ENCODE data around the gene SST.
"Not testable (repeated sequence)": the region's sequence is repeated elsewhere in the genome, so short reads cannot be mapped to it uniquely, and the experiment has no call there.

Gene SST

GRCh38 chr3:187662848-187663409 lies 7.3 kb downstream of the SST start:
- WGBS, 2 experiments, result 97 to 100% methylated on average over 4 to 5 of the region's 5 CpGs

GRCh38 chr3:187661267-187661666 lies 8.9 kb downstream of the SST start:
- Histone ChIP-seq H3K9me3 (ENCODE audit: control insufficient read depth, low read length) (no peaks in the 10 kb centered on the region), H3K4me3 (ENCODE audit: insufficient read depth, low read depth, low read length) (no peak overlapping the region), H3K27me3 (ENCODE audit: control insufficient read depth, insufficient read depth, low read length, poor library complexity, severe bottlenecking) (no peaks in the 10 kb centered on the region), H3K27ac (ENCODE audit: insufficient read depth, low read depth, low read length, poor library complexity, severe bottlenecking) (no peak overlapping the region), H3K36me3 (ENCODE audit: control insufficient read depth, insufficient read depth, low read length) (no peaks in the 10 kb centered on the region), H3K4me1 (ENCODE audit: control insufficient read depth, insufficient read depth, low read length) (no peaks in the 10 kb centered on the region)

More at GRCh38 chr3:187662848-187663409, 7.3 kb downstream of the SST start:
- Histone ChIP-seq H3K4me3 (ENCODE audit: insufficient read depth, low read depth, low read length) (no peak overlapping the region), H3K9me3 (ENCODE audit: control insufficient read depth, low read length) (no peaks in the 10 kb centered on the region), H3K4me1 (ENCODE audit: control insufficient read depth, insufficient read depth, low read length) (no peaks in the 10 kb centered on the region), H3K27ac (ENCODE audit: insufficient read depth, low read depth, low read length, poor library complexity, severe bottlenecking) (no peak overlapping the region), H3K27me3 (ENCODE audit: control insufficient read depth, insufficient read depth, low read length, poor library complexity, severe bottlenecking) (no peaks in the 10 kb centered on the region), H3K36me3 (ENCODE audit: control insufficient read depth, insufficient read depth, low read length) (no peaks in the 10 kb centered on the region)

GRCh38 chr3:187651282-187651681 lies 18.9 kb downstream of the SST start:
- no peaks in the 10 kb centered on the region for H3K36me3 ChIP-seq (ENCODE audit: control insufficient read depth, insufficient read depth, low read length)
- H3K4me3 ChIP-seq (ENCODE audit: insufficient read depth, low read depth, low read length), result no peak overlapping the region
- H3K4me1 ChIP-seq (ENCODE audit: control insufficient read depth, insufficient read depth, low read length), result no peaks in the 10 kb centered on the region
- no peak overlapping the region for H3K27ac ChIP-seq (ENCODE audit: insufficient read depth, low read depth, low read length, poor library complexity, severe bottlenecking)
- H3K27me3 ChIP-seq (ENCODE audit: control insufficient read depth, insufficient read depth, low read length, poor library complexity, severe bottlenecking), result no peaks in the 10 kb centered on the region
- 85 to 88% methylated on average over 2 of the region's 2 CpGs for WGBS, 2 experiments
- H3K9me3 ChIP-seq (ENCODE audit: control insufficient read depth, low read length), result no peaks in the 10 kb centered on the region

GRCh38 chr3:187648177-187648576 lies 22.0 kb downstream of the SST start:
- Histone ChIP-seq H3K9me3 (ENCODE audit: control insufficient read depth, low read length) (no peaks in the 10 kb centered on the region), H3K36me3 (ENCODE audit: control insufficient read depth, insufficient read depth, low read length) (no peaks in the 10 kb centered on the region), H3K4me3 (ENCODE audit: insufficient read depth, low read depth, low read length) (no peak overlapping the region), H3K27me3 (ENCODE audit: control insufficient read depth, insufficient read depth, low read length, poor library complexity, severe bottlenecking) (no peaks in the 10 kb centered on the region), H3K27ac (ENCODE audit: insufficient read depth, low read depth, low read length, poor library complexity, severe bottlenecking) (no peak overlapping the region), H3K4me1 (ENCODE audit: control insufficient read depth, insufficient read depth, low read length) (no peaks in the 10 kb centered on the region)
- 83 to 94% methylated on average over 2 of the region's 2 CpGs for WGBS, 2 experiments

GRCh38 chr3:187646906-187647660 lies 23.1 kb downstream of the SST start:
- no peaks in the 10 kb centered on the region for H3K9me3 ChIP-seq (ENCODE audit: control insufficient read depth, low read length)
- 92 to 99% methylated on average over 5 of the region's 5 CpGs for WGBS, 2 experiments
- H3K27me3 ChIP-seq (ENCODE audit: control insufficient read depth, insufficient read depth, low read length, poor library complexity, severe bottlenecking), result no peaks in the 10 kb centered on the region
- no peaks in the 10 kb centered on the region for H3K4me1 ChIP-seq (ENCODE audit: control insufficient read depth, insufficient read depth, low read length)
- no peak overlapping the region for H3K27ac ChIP-seq (ENCODE audit: insufficient read depth, low read depth, low read length, poor library complexity, severe bottlenecking)
- H3K4me3 ChIP-seq (ENCODE audit: insufficient read depth, low read depth, low read length), result no peak overlapping the region
- no peaks in the 10 kb centered on the region for H3K36me3 ChIP-seq (ENCODE audit: control insufficient read depth, insufficient read depth, low read length)

- not testable (repeated sequence) for H3K36me3 ChIP-seq (ENCODE audit: control insufficient read depth, insufficient read depth, low read length); H3K27me3 ChIP-seq (ENCODE audit: control insufficient read depth, insufficient read depth, low read length, poor library complexity, severe bottlenecking); H3K4me3 ChIP-seq (ENCODE audit: insufficient read depth, low read depth, low read length); H3K9me3 ChIP-seq (ENCODE audit: control insufficient read depth, low read length); H3K4me1 ChIP-seq (ENCODE audit: control insufficient read depth, insufficient read depth, low read length); H3K27ac ChIP-seq (ENCODE audit: insufficient read depth, low read depth, low read length, poor library complexity, severe bottlenecking)
- WGBS, 2 experiments, result 95 to 100% methylated on average over 1 of the region's 1 CpG
Measured at GRCh38 chr3:187645379-187645778, 24.8 kb downstream of the SST start.

GRCh38 chr3:187642861-187643260 lies 27.3 kb downstream of the SST start:
- H3K9me3 ChIP-seq (ENCODE audit: control insufficient read depth, low read length), result no peaks in the 10 kb centered on the region
- no peaks in the 10 kb centered on the region for H3K4me1 ChIP-seq (ENCODE audit: control insufficient read depth, insufficient read depth, low read length)
- 92 to 97% methylated on average over 4 to 5 of the region's 5 CpGs for WGBS, 2 experiments
- no peaks in the 10 kb centered on the region for H3K36me3 ChIP-seq (ENCODE audit: control insufficient read depth, insufficient read depth, low read length)
- no peak overlapping the region for H3K4me3 ChIP-seq (ENCODE audit: insufficient read depth, low read depth, low read length)
- H3K27me3 ChIP-seq (ENCODE audit: control insufficient read depth, insufficient read depth, low read length, poor library complexity, severe bottlenecking), result no peaks in the 10 kb centered on the region
- no peak overlapping the region for H3K27ac ChIP-seq (ENCODE audit: insufficient read depth, low read depth, low read length, poor library complexity, severe bottlenecking)

- Histone ChIP-seq H3K4me1 (ENCODE audit: control insufficient read depth, insufficient read depth, low read length) (no peaks in the 10 kb centered on the region), H3K27ac (ENCODE audit: insufficient read depth, low read depth, low read length, poor library complexity, severe bottlenecking) (no peak overlapping the region), H3K9me3 (ENCODE audit: control insufficient read depth, low read length) (no peaks in the 10 kb centered on the region), H3K27me3 (ENCODE audit: control insufficient read depth, insufficient read depth, low read length, poor library complexity, severe bottlenecking) (no peaks in the 10 kb centered on the region), H3K36me3 (ENCODE audit: control insufficient read depth, insufficient read depth, low read length) (no peaks in the 10 kb centered on the region), H3K4me3 (ENCODE audit: insufficient read depth, low read depth, low read length) (no peak overlapping the region)
- 89 to 100% methylated on average over 2 of the region's 2 CpGs for WGBS, 2 experiments
Measured at GRCh38 chr3:187641320-187642016, 28.7 kb downstream of the SST start.

GRCh38 chr3:187640569-187641059 lies 29.6 kb downstream of the SST start:
- Histone ChIP-seq H3K36me3 (ENCODE audit: control insufficient read depth, insufficient read depth, low read length) (no peaks in the 10 kb centered on the region), H3K27me3 (ENCODE audit: control insufficient read depth, insufficient read depth, low read length, poor library complexity, severe bottlenecking) (no peaks in the 10 kb centered on the region), H3K4me3 (ENCODE audit: insufficient read depth, low read depth, low read length) (no peak overlapping the region), H3K4me1 (ENCODE audit: control insufficient read depth, insufficient read depth, low read length) (no peaks in the 10 kb centered on the region), H3K9me3 (ENCODE audit: control insufficient read depth, low read length) (no peaks in the 10 kb centered on the region), H3K27ac (ENCODE audit: insufficient read depth, low read depth, low read length, poor library complexity, severe bottlenecking) (no peak overlapping the region)
- 96% methylated on average over 2 of the region's 2 CpGs for WGBS, 2 experiments

GRCh38 chr3:187639927-187640568 lies 30.1 kb downstream of the SST start:
- Histone ChIP-seq H3K9me3 (ENCODE audit: control insufficient read depth, low read length) (no peaks in the 10 kb centered on the region), H3K36me3 (ENCODE audit: control insufficient read depth, insufficient read depth, low read length) (no peaks in the 10 kb centered on the region), H3K27ac (ENCODE audit: insufficient read depth, low read depth, low read length, poor library complexity, severe bottlenecking) (no peak overlapping the region), H3K4me3 (ENCODE audit: insufficient read depth, low read depth, low read length) (no peak overlapping the region), H3K4me1 (ENCODE audit: control insufficient read depth, insufficient read depth, low read length) (no peaks in the 10 kb centered on the region), H3K27me3 (ENCODE audit: control insufficient read depth, insufficient read depth, low read length, poor library complexity, severe bottlenecking) (no peaks in the 10 kb centered on the region)
- 83 to 89% methylated on average over 5 of the region's 5 CpGs for WGBS, 2 experiments
